PC-9 (cell line): Measurements from ENCODE around the gene KCNJ6. TPM values are rescaled to one million over a fixed set of nuclear protein-coding genes. Genes with fewer than 3 reads are reported as not detected.

Source experiments
- BruUV-seq: library from RNA; stranded (reverse); fragments of 400-500 nt; replicated peaks from 2 replicates; lab custom pipeline; 2021; lab: Mats Ljungman, UMichigan
- CTCF ChIA-PET: fragments of 300-600 bp; sonication (Branson Sonifier 250); formaldehyde crosslinking; loops from one replicate; lab custom pipeline; 2022; ENCODE audit warnings: antibody characterized with exemption; lab: Charles Lee
- POLR2A ChIA-PET: fragments of 300-600 bp; sonication (Branson Sonifier 250); formaldehyde crosslinking; loops from one replicate; lab custom pipeline; 2022; ENCODE audit warnings: antibody characterized with exemption; ENCODE audit not compliant: unreplicated experiment; lab: Charles Lee
- DNase-seq, 2 experiments: peaks; one replicate each; pipeline versions ENCODE4 v3.0.0 to v3.0.0-alpha.2; 2015 to 2022; ENCODE audit warnings: mixed read lengths in 1 of 2
- H2AFZ ChIP-seq: fragments of 200-600 bp; sonication (generic); 2 replicates; pipeline ENCODE4 v1.8.1; 2017; ENCODE audit warnings: antibody characterized with exemption
- H3F3A ChIP-seq: fragments of 200-600 bp; sonication (generic); 2 replicates; pipeline ENCODE4 v1.8.1; 2017; ENCODE audit warnings: antibody characterized with exemption, mild to moderate bottlenecking, low read depth; ENCODE audit not compliant: insufficient read depth
- H3K27ac ChIP-seq: fragments of 200-600 bp; sonication (generic); 2 replicates; pipeline ENCODE4 v1.6.1; 2016; ENCODE audit warnings: mixed run types
- H3K27me3 ChIP-seq: fragments of 200-600 bp; sonication (generic); 2 replicates; pipeline ENCODE4 v1.6.1; 2016; ENCODE audit warnings: low read depth, mixed run types; ENCODE audit not compliant: insufficient read depth
- H3K36me3 ChIP-seq: fragments of 200-600 bp; sonication (generic); 2 replicates; pipeline ENCODE4 v1.6.1; 2016; ENCODE audit warnings: low read depth, mixed run types
- H3K4me1 ChIP-seq: fragments of 200-600 bp; sonication (generic); replicated peaks from 2 replicates; pipeline ENCODE4 v1.6.1; 2016; ENCODE audit warnings: mixed run types; ENCODE audit not compliant: insufficient read depth
- H3K4me2 ChIP-seq: fragments of 200-600 bp; sonication (generic); 2 replicates; pipeline ENCODE4 v1.6.1; 2017; ENCODE audit warnings: mixed run types
- H3K4me3 ChIP-seq: fragments of 200-600 bp; sonication (generic); 2 replicates; pipeline ENCODE4 v1.6.1; 2016; ENCODE audit warnings: mixed run types
- H3K79me2 ChIP-seq: fragments of 200-600 bp; sonication (generic); 2 replicates; pipeline ENCODE4 v1.6.1; 2017; ENCODE audit warnings: low read depth, mixed run types
- H3K9me2 ChIP-seq: fragments of 200-600 bp; sonication (generic); 2 replicates; pipeline ENCODE4 v1.8.1; 2017; ENCODE audit warnings: mild to moderate bottlenecking; ENCODE audit not compliant: insufficient read depth
- H3K9me3 ChIP-seq: fragments of 200-600 bp; sonication (generic); 2 replicates; pipeline ENCODE4 v1.8.1; 2016; ENCODE audit warnings: low read depth; ENCODE audit not compliant: insufficient read depth
- H4K20me1 ChIP-seq: fragments of 200-600 bp; sonication (generic); 2 replicates; pipeline ENCODE4 v1.8.1; 2017; ENCODE audit not compliant: insufficient read depth
- EZH2 ChIP-seq: fragments of 200-600 bp; sonication (generic); IDR thresholded peaks from 2 replicates; pipeline ENCODE4 v1.8.0; 2017; ENCODE audit warnings: antibody characterized with exemption, low read depth
- intact Hi-C: fragments of 100-400 bp; cut with micrococcal nuclease; formaldehyde crosslinking; loops from one replicate; pipeline ENCODE4 v1.10.0; 2022; ENCODE audit not compliant: unreplicated experiment
- total RNA-seq: library from RNA; stranded (reverse); gene quantifications from 2 replicates; pipeline ENCODE4 v1.2.3, GENCODE V29; 2021
- TF ChIP-seq, protein P1 (sequence below): fragments of 200-600 bp; sonication (generic); conservative IDR thresholded peaks from 2 replicates; pipeline ENCODE4 v1.6.1; 2017; ENCODE audit warnings: mixed run types, antibody characterized with exemption, mild to moderate bottlenecking, moderate library complexity

Gene KCNJ6
- total RNA-seq, 1 experiment from 2014 or later: not detected

- Histone ChIP-seq H3K36me3 (no peaks in the 10 kb centered on the region), H3K9me3 (no peaks in the 10 kb centered on the region), H3K27ac (no peak overlapping the region), H4K20me1 (no peaks in the 10 kb centered on the region), H3K4me2 (no peak overlapping the region), H3K79me2 (no peaks in the 10 kb centered on the region), H3K27me3 (0 out of 2 replicates have a peak, but pooled peaks cover 4% of the 10 kb centered on the region), H3F3A (no peaks in the 10 kb centered on the region), H3K4me1 (no peaks in the 10 kb centered on the region), H3K9me2 (no peaks in the 10 kb centered on the region), H3K4me3 (no peak overlapping the region), H2AFZ (no peak overlapping the region)
- no TSS peak for BruUV-seq
- ChIA-PET CTCF (no interaction called here), POLR2A (no interaction called here)
- no peak for DNase-seq
- intact Hi-C loops: no loop called here
- TF ChIP-seq, protein P1, sequence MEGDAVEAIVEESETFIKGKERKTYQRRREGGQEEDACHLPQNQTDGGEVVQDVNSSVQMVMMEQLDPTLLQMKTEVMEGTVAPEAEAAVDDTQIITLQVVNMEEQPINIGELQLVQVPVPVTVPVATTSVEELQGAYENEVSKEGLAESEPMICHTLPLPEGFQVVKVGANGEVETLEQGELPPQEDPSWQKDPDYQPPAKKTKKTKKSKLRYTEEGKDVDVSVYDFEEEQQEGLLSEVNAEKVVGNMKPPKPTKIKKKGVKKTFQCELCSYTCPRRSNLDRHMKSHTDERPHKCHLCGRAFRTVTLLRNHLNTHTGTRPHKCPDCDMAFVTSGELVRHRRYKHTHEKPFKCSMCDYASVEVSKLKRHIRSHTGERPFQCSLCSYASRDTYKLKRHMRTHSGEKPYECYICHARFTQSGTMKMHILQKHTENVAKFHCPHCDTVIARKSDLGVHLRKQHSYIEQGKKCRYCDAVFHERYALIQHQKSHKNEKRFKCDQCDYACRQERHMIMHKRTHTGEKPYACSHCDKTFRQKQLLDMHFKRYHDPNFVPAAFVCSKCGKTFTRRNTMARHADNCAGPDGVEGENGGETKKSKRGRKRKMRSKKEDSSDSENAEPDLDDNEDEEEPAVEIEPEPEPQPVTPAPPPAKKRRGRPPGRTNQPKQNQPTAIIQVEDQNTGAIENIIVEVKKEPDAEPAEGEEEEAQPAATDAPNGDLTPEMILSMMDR: no peak
- no peak for TF ChIP-seq EZH2
Measured at GRCh38 chr21:37915941-37916309, 332 bp downstream of the KCNJ6 start.

DNA sequence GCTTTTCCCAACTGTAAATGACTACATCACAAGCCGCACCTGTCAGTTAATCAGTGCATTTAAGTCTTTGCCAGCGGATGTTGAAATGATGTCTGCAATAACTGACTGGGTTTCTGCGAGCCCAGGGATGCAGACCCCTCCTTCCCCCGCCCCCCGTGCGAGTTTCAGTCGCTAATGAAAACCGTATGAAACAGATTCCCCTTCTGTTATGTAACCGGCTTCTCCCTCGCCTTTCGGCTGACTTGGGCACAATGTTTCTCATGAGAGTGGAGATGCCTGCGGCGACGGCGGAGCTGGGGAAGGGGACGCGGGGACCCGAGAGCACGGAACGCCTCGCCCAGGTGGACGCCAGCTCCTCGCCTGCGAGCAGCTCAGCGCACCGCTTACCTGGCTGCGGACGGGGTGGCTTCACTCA, 753 bp downstream of the KCNJ6 start:
- Histone ChIP-seq H4K20me1 (no peaks in the 10 kb centered on the region), H3K27ac (no peak overlapping the region), H3K36me3 (no peaks in the 10 kb centered on the region), H3K9me3 (no peaks in the 10 kb centered on the region), H2AFZ (no peak overlapping the region), H3K4me2 (no peak overlapping the region), H3K9me2 (no peaks in the 10 kb centered on the region), H3F3A (no peaks in the 10 kb centered on the region), H3K27me3 (0 out of 2 replicates have a peak, but pooled peaks cover 4% of the 10 kb centered on the region), H3K4me3 (no peak overlapping the region), H3K79me2 (no peaks in the 10 kb centered on the region), H3K4me1 (no peaks in the 10 kb centered on the region)
- BruUV-seq: no TSS peak
- intact Hi-C loops: no loop called here
- DNase-seq: no peak
- CTCF ChIA-PET: no interaction called here
- TF ChIP-seq, protein P1: no peak
- TF ChIP-seq EZH2: no peak
- POLR2A ChIA-PET: no interaction called here

DNA sequence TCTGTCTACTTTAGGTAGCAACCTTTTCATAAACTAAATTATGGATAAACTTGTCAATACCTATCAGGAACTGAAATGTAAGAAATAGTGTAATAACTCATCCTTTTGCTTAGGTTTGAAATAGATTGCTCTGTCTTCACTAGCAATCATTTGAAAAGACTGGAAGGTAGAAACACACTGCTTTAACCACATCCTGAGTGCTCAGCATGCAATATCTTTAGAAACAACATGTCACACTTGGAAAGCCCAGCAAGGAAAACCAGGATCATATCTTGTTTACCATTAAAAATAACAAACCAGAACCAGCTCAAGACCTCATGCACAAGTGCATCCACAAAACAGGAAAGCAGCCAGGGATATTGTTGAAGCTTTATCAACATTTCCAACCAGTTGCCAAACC, 3.6 kb downstream of the KCNJ6 start:
- Histone ChIP-seq H3K4me3 (no peak overlapping the region), H3K27me3 (no peaks in the 10 kb centered on the region), H3K36me3 (no peaks in the 10 kb centered on the region), H3F3A (no peaks in the 10 kb centered on the region), H3K79me2 (no peaks in the 10 kb centered on the region), H3K4me2 (no peak overlapping the region), H4K20me1 (no peaks in the 10 kb centered on the region), H2AFZ (no peak overlapping the region), H3K27ac (no peak overlapping the region), H3K9me2 (no peaks in the 10 kb centered on the region), H3K9me3 (no peaks in the 10 kb centered on the region), H3K4me1 (no peaks in the 10 kb centered on the region)
- DNase-seq: no peak
- no peak for TF ChIP-seq EZH2
- TF ChIP-seq, protein P1: no peak
- ChIA-PET CTCF (no interaction called here), POLR2A (no interaction called here)
- intact Hi-C loops: no loop called here
- BruUV-seq: no TSS peak
